CD4-positive, alpha-beta memory T cell (primary cell): ENCODE measurements around the gene SLC39A10. TPM values are rescaled to one million over a fixed set of nuclear protein-coding genes. Genes with fewer than 3 reads are reported as not detected.

Source experiments
- CTCF ChIA-PET: fragments of 350-600 bp; sonication (Branson Sonifier 250); formaldehyde crosslinking; loops from one replicate; lab custom pipeline; 2021; ENCODE audit warnings: inconsistent platforms; ENCODE audit not compliant: partially characterized antibody; lab: Charles Lee
- POLR2A ChIA-PET: fragments of 350-600 bp; sonication (Branson Sonifier 250); formaldehyde crosslinking; loops from one replicate; lab custom pipeline; 2021; ENCODE audit not compliant: partially characterized antibody; lab: Charles Lee
- DNase-seq, 5 donors: peaks; one replicate each; pipeline versions ENCODE4 v3.0.0 to v3.0.0-alpha.2; 2020 to 2022; ENCODE audit warnings: mixed read lengths in 1 of 5
- H3K27ac ChIP-seq: one replicate; pipeline ENCODE4 v1.7.0; 2013; ENCODE audit warnings: low read depth, low read length
- H3K27me3 ChIP-seq: 2 replicates; pipeline ENCODE4 v1.7.0; 2013; ENCODE audit warnings: mild to moderate bottlenecking, low read length, moderate library complexity; ENCODE audit not compliant: insufficient read depth
- H3K36me3 ChIP-seq: 2 replicates; pipeline ENCODE4 v1.7.0; 2013; ENCODE audit warnings: mild to moderate bottlenecking, low read length, moderate library complexity; ENCODE audit not compliant: insufficient read depth
- H3K4me1 ChIP-seq: 2 replicates; pipeline ENCODE4 v1.7.0; 2013; ENCODE audit warnings: mild to moderate bottlenecking, low read length, moderate library complexity; ENCODE audit not compliant: insufficient read depth
- H3K4me3 ChIP-seq, 2 donors: one replicate each; pipeline ENCODE4 v1.7.0; 2013; ENCODE audit warnings: low read length in 2 of 2, mild to moderate bottlenecking in 1 of 2
- H3K9me3 ChIP-seq, 2 donors: one replicate each; pipeline ENCODE4 v1.7.0; 2013; ENCODE audit warnings: low read length in 2 of 2, control low read depth in 1 of 2; ENCODE audit not compliant: control insufficient read depth in 1 of 2
- H3K27ac Mint-ChIP-seq, 7 donors: one replicate each; pipeline ENCODE4 v1.8.0; 2020 to 2021; ENCODE audit warnings: mixed read lengths in 7 of 7, mild to moderate bottlenecking in 6 of 7, inconsistent platforms in 3 of 7, moderate library complexity in 3 of 7
- H3K27me3 Mint-ChIP-seq, 2 donors: one replicate each; pipeline ENCODE4 v1.8.0; 2020 to 2021; ENCODE audit warnings: mixed read lengths in 2 of 2
- H3K36me3 Mint-ChIP-seq, 2 donors: one replicate each; pipeline ENCODE4 v1.8.0; 2020 to 2021; ENCODE audit warnings: mixed read lengths in 2 of 2, inconsistent platforms in 1 of 2, mild to moderate bottlenecking in 1 of 2
- H3K4me1 Mint-ChIP-seq, 4 donors: one replicate each; pipeline ENCODE4 v1.8.0; 2020 to 2021; ENCODE audit warnings: mixed read lengths in 4 of 4, mild to moderate bottlenecking in 1 of 4
- H3K4me3 Mint-ChIP-seq, 8 donors: one replicate each; pipeline ENCODE4 v1.8.0; 2020 to 2021; ENCODE audit warnings: mixed read lengths in 8 of 8, mild to moderate bottlenecking in 7 of 8, moderate library complexity in 6 of 8, inconsistent platforms in 3 of 8
- H3K9me3 Mint-ChIP-seq, 8 donors: one replicate each; pipeline ENCODE4 v1.8.0; 2020 to 2021; ENCODE audit warnings: mixed read lengths in 8 of 8, mild to moderate bottlenecking in 5 of 8, inconsistent platforms in 3 of 8, moderate library complexity in 1 of 8
- intact Hi-C: fragments of 100-400 bp; cut with micrococcal nuclease; formaldehyde crosslinking; loops from one replicate; pipeline ENCODE4 v1.15.1; 2023
- polyA plus RNA-seq, 2 donors: library from polyadenylated mRNA; unstranded; fragments of 300-500 nt; fragmentation: Illumina TruSeq; gene quantifications; one replicate each; pipeline ENCODE4 v1.2.3, GENCODE V29; 2021
- total RNA-seq, 2 experiments: library from RNA; stranded (reverse); gene quantifications; one replicate each; pipeline ENCODE4 v1.2.3, GENCODE V29; 2021

Gene SLC39A10
- total and polyA plus RNA-seq, 4 experiments from 2014 or later = 5.9 to 102 (median 54.4) TPM

GRCh38 chr2:195652911-195653310, 4.1 kb upstream of the SLC39A10 start:
- no peak overlapping the region for H3K27ac ChIP-seq
- no peak overlapping the region for H3K4me3 ChIP-seq
- intact Hi-C loops = no loop called here
- Mint-ChIP-seq H3K36me3 (peaks cover under 1 to 10% of the 10 kb centered on the region in 2 donors), H3K27ac (no peak overlapping the region), H3K4me1 (peaks cover 12 to 25% (median 15%) of the 10 kb centered on the region in 4 donors), H3K4me3 (no peak overlapping the region), H3K27me3 (peaks cover 0 to 2% of the 10 kb centered on the region in 2 donors), H3K9me3 (peaks cover 0 to 3% (median 0%) of the 10 kb centered on the region in 8 donors)
- ChIA-PET POLR2A (no interaction called here), CTCF (interaction anchor here (1.2 kb wide), 1 partner anchor 155 kb away, joined by 4 read pairs; no protein-coding TSS in a partner anchor)
- peaks cover 9% of the 10 kb centered on the region for H3K4me1 ChIP-seq
- no peaks in the 10 kb centered on the region for H3K27me3 ChIP-seq
- H3K9me3 ChIP-seq = no peaks in the 10 kb centered on the region
- no peak for DNase-seq
- H3K36me3 ChIP-seq = no peaks in the 10 kb centered on the region

DNA sequence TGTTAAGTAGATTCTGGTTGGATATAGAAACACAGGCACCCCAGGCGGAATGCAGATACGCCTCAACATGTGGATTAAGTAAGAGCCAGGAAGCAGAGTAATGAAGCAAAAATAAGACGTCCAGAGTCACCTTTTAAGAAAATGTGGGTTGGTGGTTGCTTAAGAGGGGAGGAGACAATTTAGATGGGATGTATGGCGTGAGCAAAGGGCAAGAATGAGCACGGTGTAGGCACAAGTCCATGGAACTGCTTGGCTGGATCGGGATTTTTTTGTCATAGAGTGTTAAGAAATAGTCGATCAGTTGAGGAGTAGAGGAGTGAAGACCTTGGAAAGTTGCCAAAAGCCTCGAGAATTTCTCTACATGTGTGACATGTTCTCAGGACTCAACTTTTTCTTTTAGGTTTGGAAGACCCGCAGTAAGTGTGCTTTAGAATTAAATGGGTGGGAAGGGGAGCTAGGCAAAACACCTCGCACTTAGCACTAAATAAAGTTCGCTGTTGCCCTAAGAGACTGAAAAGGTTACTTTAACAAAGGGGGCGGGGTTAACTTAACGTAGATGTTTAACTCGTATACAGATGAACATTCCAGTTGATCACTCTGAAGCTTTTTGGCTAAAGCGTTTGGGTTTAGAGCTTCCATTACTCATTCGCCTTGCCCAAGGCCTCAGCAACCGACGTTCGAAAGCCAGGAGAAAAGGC, 716 bp upstream of the SLC39A10 start:
- H3K36me3 Mint-ChIP-seq = peaks cover 16 to 22% of the 10 kb centered on the region in 2 donors
- H3K36me3 ChIP-seq = no peaks in the 10 kb centered on the region
- H3K27ac Mint-ChIP-seq = peak overlapping the region; percentile 97 to 100 (median 99)
- peaks cover 0 to 6% (median 0%) of the 10 kb centered on the region in 8 donors for H3K9me3 Mint-ChIP-seq
- no peaks in the 10 kb centered on the region for H3K9me3 ChIP-seq
- H3K4me3 Mint-ChIP-seq = peak overlapping the region; percentile 96 to 99 (median 98)
- no peak for DNase-seq
- no peaks in the 10 kb centered on the region for H3K27me3 ChIP-seq
- intact Hi-C loops = loop anchor here (5.0 kb wide), 2 partner anchors 516 to 1796 kb away; partner anchors contain the start of genes COQ10B and STK17B
- H3K4me1 Mint-ChIP-seq = peaks cover 15 to 42% (median 19%) of the 10 kb centered on the region in 4 donors
- ChIA-PET CTCF (interaction anchor here (0.7 to 5.5 kb wide), 13 partner anchors 9 to 508 kb away, joined by 3 to 126 read pairs (median 4); partner anchors contain the start of gene DNAH7), POLR2A (interaction anchor here (0.6 to 6.6 kb wide), 35 partner anchors 8 to 981 kb away, joined by 3 to 319 read pairs (median 5); partner anchors contain the start of genes DNAH7 and STK17B)
- H3K4me1 ChIP-seq = peaks cover 28% of the 10 kb centered on the region
- peaks cover 0 to 2% of the 10 kb centered on the region in 2 donors for H3K27me3 Mint-ChIP-seq
- H3K4me3 ChIP-seq = peak overlapping the region; percentile 66 to 80
- peak overlapping the region; percentile 99 for H3K27ac ChIP-seq

DNA sequence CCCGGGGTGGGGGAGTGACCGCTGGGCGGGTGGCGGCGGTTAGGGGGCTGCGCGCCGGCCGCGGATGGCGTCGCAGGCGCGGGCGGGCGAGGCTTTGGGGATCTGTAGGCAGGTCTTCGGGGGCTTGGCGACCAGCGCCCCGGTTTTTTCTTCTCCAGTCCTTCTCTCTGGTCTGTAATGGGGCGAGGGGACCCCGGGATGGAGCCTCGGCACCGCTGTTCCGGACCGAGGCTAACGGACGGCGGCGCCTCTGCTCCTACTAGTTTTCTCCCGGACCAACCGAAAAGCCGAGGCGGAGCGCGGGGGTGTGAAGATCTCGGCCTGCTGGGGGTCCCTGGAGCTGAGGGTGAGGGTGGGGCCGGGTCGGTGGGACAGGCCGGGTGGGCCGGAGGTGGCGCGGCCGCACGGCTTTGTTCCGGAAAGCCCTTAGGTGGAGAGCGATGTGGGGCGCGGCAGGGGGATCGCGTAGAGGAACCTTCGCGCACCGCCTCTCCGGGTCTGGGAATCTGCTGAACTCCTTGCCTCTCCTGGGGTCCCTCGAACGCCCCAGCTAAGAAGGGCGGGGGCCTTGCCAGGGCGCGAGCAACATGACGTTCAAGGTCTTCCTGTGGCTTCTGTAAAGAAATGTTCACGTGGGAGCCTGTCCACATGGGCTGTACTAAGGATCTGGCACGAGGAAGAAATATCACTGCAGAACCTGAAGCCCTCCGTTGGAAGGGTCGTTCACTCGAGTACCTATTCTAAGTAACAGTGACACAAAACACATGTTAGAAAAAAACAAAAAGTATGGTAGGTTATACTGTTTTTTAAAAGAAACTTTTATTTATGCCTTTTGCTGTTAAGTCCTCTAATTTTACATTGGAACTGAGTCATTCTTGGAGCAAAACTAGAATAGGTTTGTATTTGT, 861 bp downstream of the SLC39A10 start:
- peak overlapping the region; percentile 97 to 100 (median 99) for H3K27ac Mint-ChIP-seq
- peaks cover 44% of the 10 kb centered on the region for H3K4me1 ChIP-seq
- H3K36me3 ChIP-seq = no peaks in the 10 kb centered on the region
- H3K4me3 ChIP-seq = peak overlapping the region; percentile 27 to 80
- no peaks in the 10 kb centered on the region for H3K27me3 ChIP-seq
- intact Hi-C loops = loop anchor here (1.0 to 5.0 kb wide), 7 partner anchors 94 to 1794 kb away; partner anchors contain the start of genes COQ10B, DNAH7 and STK17B
- CTCF ChIA-PET = interaction anchor here (0.9 to 5.5 kb wide), 8 partner anchors 79 to 182 kb away, joined by 3 to 245 read pairs (median 22); no protein-coding TSS in a partner anchor
- peak; percentile 73 to 83 (median 82) for DNase-seq
- no peaks in the 10 kb centered on the region for H3K9me3 ChIP-seq
- peak overlapping the region; percentile 99 for H3K27ac ChIP-seq
- H3K27me3 Mint-ChIP-seq = peaks cover 0 to 2% of the 10 kb centered on the region in 2 donors
- peaks cover 0 to 6% (median 0%) of the 10 kb centered on the region in 8 donors for H3K9me3 Mint-ChIP-seq
- H3K4me1 Mint-ChIP-seq = peaks cover 23 to 54% (median 27%) of the 10 kb centered on the region in 4 donors
- H3K36me3 Mint-ChIP-seq = peaks cover 16 to 22% of the 10 kb centered on the region in 2 donors
- peak overlapping the region; percentile 96 to 99 (median 99) for H3K4me3 Mint-ChIP-seq
- POLR2A ChIA-PET = interaction anchor here (0.8 to 6.6 kb wide), 28 partner anchors 9 to 981 kb away, joined by 3 to 319 read pairs (median 5); partner anchors contain the start of genes CCDC150 and DNAH7

DNA sequence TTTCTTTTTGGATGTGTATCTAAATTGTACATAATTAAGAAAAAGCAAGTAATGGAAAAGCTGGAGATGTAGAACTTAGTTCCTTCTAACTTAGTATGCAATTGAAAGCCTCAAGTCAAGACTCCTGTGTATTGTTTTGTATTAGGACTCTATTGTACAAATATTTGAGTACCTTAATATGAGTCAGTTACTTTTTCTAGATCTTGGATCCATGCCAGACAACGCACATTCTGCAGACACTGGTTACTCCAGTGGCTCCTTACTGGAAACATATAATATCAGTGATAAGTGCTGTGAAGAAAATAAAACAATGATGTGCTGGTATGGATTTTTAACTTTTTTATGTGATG, 1.5 kb downstream of the SLC39A10 start:
- Mint-ChIP-seq H3K36me3 (peaks cover 16 to 22% of the 10 kb centered on the region in 2 donors), H3K4me3 (peak overlapping the region; percentile 96 to 99 (median 99)), H3K9me3 (peaks cover 0 to 6% (median 0%) of the 10 kb centered on the region in 8 donors), H3K27ac (peak overlapping the region; percentile 97 to 100 (median 99)), H3K4me1 (peaks cover 26 to 58% (median 31%) of the 10 kb centered on the region in 4 donors), H3K27me3 (peaks cover 0 to 2% of the 10 kb centered on the region in 2 donors)
- no peaks in the 10 kb centered on the region for H3K9me3 ChIP-seq
- peaks cover 48% of the 10 kb centered on the region for H3K4me1 ChIP-seq
- H3K4me3 ChIP-seq = peak overlapping the region; percentile 27 to 80
- POLR2A ChIA-PET = interaction anchor here (1.0 to 6.6 kb wide), 11 partner anchors 8 to 508 kb away, joined by 3 to 319 read pairs (median 8); no protein-coding TSS in a partner anchor
- no peaks in the 10 kb centered on the region for H3K36me3 ChIP-seq
- DNase-seq = peak; percentile 37 to 68 (median 37)
- intact Hi-C loops = loop anchor here (1.0 to 5.0 kb wide), 5 partner anchors 94 to 1794 kb away; partner anchors contain the start of genes COQ10B, DNAH7 and STK17B
- CTCF ChIA-PET = interaction anchor here (0.9 to 5.5 kb wide), 7 partner anchors 80 to 183 kb away, joined by 3 to 245 read pairs (median 18); no protein-coding TSS in a partner anchor
- peak overlapping the region; percentile 99 for H3K27ac ChIP-seq
- H3K27me3 ChIP-seq = no peaks in the 10 kb centered on the region

DNA sequence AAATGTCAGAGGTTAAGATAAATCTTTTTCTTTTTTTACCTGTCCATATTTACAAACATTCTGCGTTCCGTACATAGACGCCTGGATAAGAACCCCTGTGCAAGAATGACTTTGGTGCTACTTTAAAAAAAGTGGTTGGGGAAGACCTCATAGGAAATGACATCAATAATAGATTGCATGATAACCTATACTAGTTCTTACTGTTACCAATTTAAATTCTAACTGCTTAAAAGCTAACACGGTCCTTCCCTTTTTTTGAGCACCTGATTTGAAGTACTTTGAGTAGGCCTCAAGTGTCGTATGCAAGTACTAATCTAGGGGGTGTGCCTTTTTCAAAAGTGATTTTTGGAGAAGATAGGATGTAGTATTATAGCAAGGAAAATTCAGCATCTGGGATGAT, 2.1 kb downstream of the SLC39A10 start:
- H3K9me3 Mint-ChIP-seq = peaks cover 0 to 6% (median 0%) of the 10 kb centered on the region in 8 donors
- peaks cover 28 to 58% (median 32%) of the 10 kb centered on the region in 4 donors for H3K4me1 Mint-ChIP-seq
- H3K27me3 ChIP-seq = no peaks in the 10 kb centered on the region
- intact Hi-C loops = loop anchor here (2.0 to 5.0 kb wide), 3 partner anchors 126 to 1793 kb away; partner anchors contain the start of genes COQ10B and STK17B
- H3K27ac Mint-ChIP-seq = peak overlapping the region; percentile 97 to 100 (median 99)
- no peaks in the 10 kb centered on the region for H3K36me3 ChIP-seq
- H3K27ac ChIP-seq = peak overlapping the region; percentile 99
- peak overlapping the region; percentile 27 to 80 for H3K4me3 ChIP-seq
- peak; percentile 55 to 81 (median 74) for DNase-seq
- H3K36me3 Mint-ChIP-seq = peaks cover 16 to 22% of the 10 kb centered on the region in 2 donors
- H3K4me3 Mint-ChIP-seq = peak overlapping the region; percentile 96 to 99 (median 99)
- ChIA-PET POLR2A (interaction anchor here (0.7 to 6.6 kb wide), 10 partner anchors 18 to 512 kb away, joined by 3 to 319 read pairs (median 6); no protein-coding TSS in a partner anchor), CTCF (interaction anchor here (1.0 to 5.5 kb wide), 18 partner anchors 9 to 409 kb away, joined by 3 to 245 read pairs (median 12); partner anchors contain the start of gene DNAH7)
- H3K9me3 ChIP-seq = no peaks in the 10 kb centered on the region
- H3K27me3 Mint-ChIP-seq = peaks cover 0 to 2% of the 10 kb centered on the region in 2 donors
- peaks cover 51% of the 10 kb centered on the region for H3K4me1 ChIP-seq
